Esophagus (tissue), 2 donors: ENCODE measurements around the gene SPAG4. TPM values are rescaled to one million over a fixed set of nuclear protein-coding genes. Genes with fewer than 3 reads are reported as not detected.

ENCODE experiments used
- H3K27ac ChIP-seq, 2 donors: one replicate each; pipeline ENCODE4 v1.5.1; 2013; ENCODE audit warnings: low read depth in 2 of 2, mild to moderate bottlenecking in 2 of 2, inconsistent platforms in 1 of 2, low read length in 1 of 2, moderate library complexity in 1 of 2
- H3K27me3 ChIP-seq, 2 donors: one replicate each; pipeline ENCODE4 v1.6.1; 2013; ENCODE audit warnings: low read length in 2 of 2, control low read depth in 1 of 2, mild to moderate bottlenecking in 1 of 2; ENCODE audit not compliant: insufficient read depth in 2 of 2, control insufficient read depth in 1 of 2
- H3K36me3 ChIP-seq, 2 donors: one replicate each; pipeline ENCODE4 v1.6.1; 2013; ENCODE audit warnings: low read length in 1 of 2; ENCODE audit not compliant: control insufficient read depth in 2 of 2, insufficient read depth in 2 of 2
- H3K4me1 ChIP-seq, 2 donors: one replicate each; pipeline ENCODE4 v1.6.1; 2013; ENCODE audit warnings: low read length in 1 of 2; ENCODE audit not compliant: control insufficient read depth in 2 of 2, insufficient read depth in 2 of 2
- H3K4me3 ChIP-seq, 2 donors: one replicate each; pipeline ENCODE4 v1.5.1; 2013; ENCODE audit warnings: low read length in 2 of 2, mild to moderate bottlenecking in 2 of 2, low read depth in 1 of 2, moderate library complexity in 1 of 2
- H3K9me3 ChIP-seq, 2 donors: one replicate each; pipeline ENCODE4 v1.6.1; 2013; ENCODE audit warnings: mild to moderate bottlenecking in 2 of 2, low read depth in 1 of 2, low read length in 1 of 2, moderate library complexity in 1 of 2; ENCODE audit not compliant: control insufficient read depth in 2 of 2, insufficient read depth in 1 of 2
- WGBS, 2 donors: extraction: QIAGEN DNeasy Blood & Tissue Kit; methylation state at CpG; one replicate each; pipeline ENCODE4 v1.1.7; 2013; 5-methylcytosine and 5-hydroxymethylcytosine counted together
- polyA plus RNA-seq, 2 donors: library from polyadenylated mRNA; stranded (reverse); fragments of 200-250 nt; gene quantifications; one replicate each; pipeline ENCODE4 v1.2.3, GENCODE V29; 2013
- donor health status: healthy with polysubstance abuse.
- donor health status: Bipolar disorder and iron deficiency.

Gene SPAG4
- polyA plus RNA-seq, 2 donors, result 1.6 to 3.8 TPM

DNA sequence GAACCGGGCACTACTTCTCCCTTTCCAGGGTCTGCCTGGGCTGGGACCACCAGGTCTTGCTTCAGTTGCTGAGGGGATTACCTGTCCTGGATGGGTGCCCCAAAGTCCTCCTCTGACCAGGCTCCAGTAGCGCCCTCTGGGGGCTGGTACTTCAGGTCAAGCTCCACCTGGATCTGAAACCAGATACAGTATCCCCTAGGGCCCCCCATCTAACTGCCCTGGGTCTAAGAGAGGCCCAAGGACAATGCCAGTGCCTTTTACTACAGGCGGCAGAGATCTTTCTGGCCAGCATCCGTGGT is 11.2 kb upstream of the SPAG4 start:
- H3K27ac ChIP-seq, result no peak overlapping the region
- no peak overlapping the region for H3K4me3 ChIP-seq
- H3K36me3 ChIP-seq, result no peaks in the 10 kb centered on the region
- WGBS, 2 donors, result 46 to 55% methylated on average over 4 of the region's 4 CpGs
- H3K9me3 ChIP-seq, result no peaks in the 10 kb centered on the region
- H3K4me1 ChIP-seq, result peaks cover 0 to 18% of the 10 kb centered on the region in 2 donors
- peaks cover 0 to 6% of the 10 kb centered on the region in 2 donors for H3K27me3 ChIP-seq

DNA sequence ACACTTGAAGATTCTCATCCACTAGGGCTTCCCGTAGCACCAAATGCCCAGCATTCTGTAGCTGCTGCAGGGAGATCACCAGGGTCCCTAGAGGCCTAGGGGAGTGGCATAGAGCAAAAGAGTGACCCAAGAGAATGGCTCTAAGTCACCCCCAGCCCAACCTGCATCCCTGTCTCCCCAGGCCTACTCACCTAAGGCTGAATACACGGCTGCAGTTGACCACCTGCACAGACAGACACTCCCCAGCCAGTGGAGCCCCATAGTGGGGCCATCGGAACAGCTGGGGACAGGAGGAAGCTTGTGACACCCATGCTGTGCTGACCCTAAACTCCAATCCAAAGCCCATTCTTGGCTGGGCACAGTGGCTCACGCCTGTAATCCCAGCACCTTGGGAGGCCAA is 9.5 kb upstream of the SPAG4 start:
- H3K27me3 ChIP-seq, result no peaks in the 10 kb centered on the region
- H3K4me3 ChIP-seq, result no peak overlapping the region
- H3K27ac ChIP-seq, result no peak overlapping the region
- H3K9me3 ChIP-seq, result no peaks in the 10 kb centered on the region
- 85 to 90% methylated on average over 4 of the region's 4 CpGs for WGBS, 2 donors
- H3K4me1 ChIP-seq, result peaks cover 0 to 13% of the 10 kb centered on the region in 2 donors
- H3K36me3 ChIP-seq, result no peaks in the 10 kb centered on the region

DNA sequence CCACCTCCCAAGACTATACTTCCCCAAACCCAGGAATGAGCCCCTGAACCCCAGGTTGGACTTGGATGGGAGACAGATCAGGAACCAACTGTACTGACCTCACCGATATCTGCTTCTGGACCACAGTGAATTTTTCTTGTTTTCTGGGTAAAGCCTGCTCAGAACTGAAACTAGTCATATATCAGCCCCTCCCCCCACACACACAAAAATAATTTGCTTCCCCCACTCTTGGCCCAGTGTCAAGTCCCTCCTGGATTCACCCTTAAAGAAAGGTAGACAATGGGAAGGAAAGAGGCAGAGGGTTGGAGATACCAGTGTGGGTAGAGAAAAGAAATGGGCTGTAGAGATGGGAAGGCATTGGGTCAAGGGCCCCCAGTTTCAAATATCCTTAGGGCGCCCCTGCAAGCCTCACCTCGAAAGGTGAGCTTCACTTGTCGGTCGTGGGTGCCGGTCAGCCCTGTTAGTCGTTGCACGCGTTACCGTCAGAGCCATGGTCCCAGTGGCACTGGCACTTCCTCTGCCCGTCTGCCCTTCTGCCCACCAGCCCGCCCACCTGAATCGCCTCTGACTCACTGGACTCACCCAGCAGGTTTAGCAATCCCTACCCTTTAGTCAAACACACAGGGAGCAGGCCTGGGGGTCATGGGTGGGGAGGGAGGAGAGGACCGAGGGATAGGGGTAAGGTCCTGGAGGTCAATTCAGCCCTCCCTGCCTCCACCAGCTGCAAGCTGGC is 8.5 kb upstream of the SPAG4 start:
- Histone ChIP-seq H3K36me3 (no peaks in the 10 kb centered on the region), H3K27me3 (no peaks in the 10 kb centered on the region), H3K4me3 (no peak overlapping the region), H3K27ac (no peak overlapping the region), H3K4me1 (peaks cover 0 to 7% of the 10 kb centered on the region in 2 donors), H3K9me3 (no peaks in the 10 kb centered on the region)
- WGBS, 2 donors, result 64 to 71% methylated on average over 14 of the region's 14 CpGs

DNA sequence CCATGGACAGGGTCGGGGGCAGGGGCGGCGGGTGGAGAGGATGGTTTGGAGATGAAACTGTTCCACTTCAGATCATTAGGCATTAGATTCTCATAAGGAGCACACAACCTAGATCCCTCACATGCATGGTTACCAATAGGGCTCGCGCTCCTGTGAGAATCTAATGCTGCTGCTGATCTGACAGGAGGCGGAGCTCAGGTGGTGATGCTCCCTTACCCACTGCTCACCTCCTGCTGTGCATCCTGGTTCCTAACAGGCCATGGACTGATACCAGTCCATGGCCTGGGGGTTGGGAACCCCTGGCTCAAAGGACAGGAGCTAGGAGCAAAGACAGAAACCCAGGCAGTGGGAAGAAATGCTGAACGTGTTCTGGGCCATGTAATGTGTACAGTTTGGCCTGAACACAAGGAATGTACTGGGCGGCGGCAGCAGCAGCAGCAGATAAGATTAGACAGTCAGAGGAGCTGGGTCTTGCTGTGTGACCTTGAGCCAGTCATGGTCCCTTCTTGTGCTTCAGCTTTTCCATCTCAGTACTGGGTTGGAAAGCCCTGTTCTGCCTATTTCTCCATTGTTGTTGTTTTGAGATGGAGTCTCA is 4.7 kb upstream of the SPAG4 start:
- no peaks in the 10 kb centered on the region for H3K9me3 ChIP-seq
- no peaks in the 10 kb centered on the region for H3K27me3 ChIP-seq
- no peaks in the 10 kb centered on the region for H3K36me3 ChIP-seq
- no peak overlapping the region for H3K4me3 ChIP-seq
- no peak overlapping the region for H3K27ac ChIP-seq
- WGBS, 2 donors, result 82 to 92% methylated on average over 9 of the region's 9 CpGs
- peaks cover 0 to 9% of the 10 kb centered on the region in 2 donors for H3K4me1 ChIP-seq

DNA sequence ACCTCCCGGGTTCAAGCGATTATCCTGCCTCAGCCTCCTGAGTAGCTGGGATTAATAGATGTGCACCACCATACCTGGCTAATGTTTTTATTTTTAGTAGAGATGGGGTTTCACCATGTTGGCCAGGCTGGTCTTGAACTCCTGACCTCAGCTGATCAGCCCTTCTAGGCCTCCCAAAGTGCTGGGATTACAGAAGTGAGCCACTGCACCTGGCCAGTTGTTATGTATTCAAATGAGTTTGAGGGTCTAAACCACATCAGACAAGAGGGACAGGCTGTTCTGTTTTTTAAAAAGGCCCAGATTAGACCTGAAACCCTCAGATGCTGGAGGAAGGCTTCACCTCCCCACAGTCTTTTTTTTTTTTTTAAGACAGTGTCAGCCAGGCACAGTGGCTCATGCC is 4.1 kb upstream of the SPAG4 start:
- peaks cover 0 to 9% of the 10 kb centered on the region in 2 donors for H3K4me1 ChIP-seq
- H3K9me3 ChIP-seq, result no peaks in the 10 kb centered on the region
- no peak overlapping the region for H3K27ac ChIP-seq
- 94 to 98% methylated on average over 2 of the region's 2 CpGs for WGBS, 2 donors
- no peaks in the 10 kb centered on the region for H3K27me3 ChIP-seq
- H3K4me3 ChIP-seq, result no peak overlapping the region
- H3K36me3 ChIP-seq, result no peaks in the 10 kb centered on the region

DNA sequence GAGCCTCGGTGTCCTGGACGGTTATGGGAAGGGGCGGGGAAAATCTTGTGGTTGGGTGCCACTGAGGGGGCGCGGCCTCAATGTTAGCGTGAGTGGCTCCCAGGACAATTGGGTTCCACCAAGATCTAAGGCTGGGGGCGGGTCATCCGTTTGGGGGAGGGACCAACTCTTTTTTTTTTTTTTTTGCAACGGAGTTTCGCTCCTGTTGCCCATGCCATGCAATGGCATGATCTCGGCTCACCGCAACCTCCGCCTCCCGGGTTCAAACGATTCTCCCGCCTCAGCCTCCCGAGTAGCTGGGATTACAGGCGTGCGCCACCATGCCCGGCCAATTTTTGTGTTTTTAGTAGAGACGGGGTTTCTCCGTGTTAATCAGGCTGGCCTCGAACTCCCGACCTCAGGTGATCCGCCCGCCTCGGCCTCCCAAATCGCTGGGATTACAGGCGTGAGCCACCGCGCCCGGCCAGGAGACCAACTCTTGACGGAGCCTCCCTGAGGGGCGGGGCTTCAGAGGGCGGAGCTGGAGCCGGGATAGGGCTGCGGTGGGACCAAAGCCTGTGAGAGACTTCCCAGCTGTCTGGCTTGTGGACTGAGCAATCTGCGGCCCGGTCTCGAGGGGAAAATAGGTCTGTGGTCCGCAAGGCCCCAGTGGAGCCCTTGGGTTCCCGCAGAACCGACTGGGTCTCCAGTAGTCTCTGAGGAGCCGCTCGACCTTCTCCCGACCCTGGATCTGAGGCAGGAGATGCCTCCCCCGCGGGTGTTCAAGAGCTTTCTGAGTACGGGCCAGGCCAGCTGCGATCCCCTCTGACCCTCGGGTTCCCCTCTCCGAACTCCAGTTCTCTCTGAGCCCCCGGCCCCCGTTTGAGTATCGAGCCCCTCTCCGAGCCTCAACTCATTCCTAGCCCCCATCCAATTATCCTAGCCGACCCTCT is 1.1 kb downstream of the SPAG4 start:
- peaks cover 0 to 3% of the 10 kb centered on the region in 2 donors for H3K36me3 ChIP-seq
- H3K27ac ChIP-seq, result peak overlapping the region; percentile 53 to 77
- H3K27me3 ChIP-seq, result no peaks in the 10 kb centered on the region
- H3K4me3 ChIP-seq, result peak overlapping the region; percentile 23 to 34
- no peaks in the 10 kb centered on the region for H3K9me3 ChIP-seq
- H3K4me1 ChIP-seq, result peaks cover 7 to 9% of the 10 kb centered on the region in 2 donors
- WGBS, 2 donors, result 5 to 6% methylated on average over 53 to 57 of the region's 57 CpGs

DNA sequence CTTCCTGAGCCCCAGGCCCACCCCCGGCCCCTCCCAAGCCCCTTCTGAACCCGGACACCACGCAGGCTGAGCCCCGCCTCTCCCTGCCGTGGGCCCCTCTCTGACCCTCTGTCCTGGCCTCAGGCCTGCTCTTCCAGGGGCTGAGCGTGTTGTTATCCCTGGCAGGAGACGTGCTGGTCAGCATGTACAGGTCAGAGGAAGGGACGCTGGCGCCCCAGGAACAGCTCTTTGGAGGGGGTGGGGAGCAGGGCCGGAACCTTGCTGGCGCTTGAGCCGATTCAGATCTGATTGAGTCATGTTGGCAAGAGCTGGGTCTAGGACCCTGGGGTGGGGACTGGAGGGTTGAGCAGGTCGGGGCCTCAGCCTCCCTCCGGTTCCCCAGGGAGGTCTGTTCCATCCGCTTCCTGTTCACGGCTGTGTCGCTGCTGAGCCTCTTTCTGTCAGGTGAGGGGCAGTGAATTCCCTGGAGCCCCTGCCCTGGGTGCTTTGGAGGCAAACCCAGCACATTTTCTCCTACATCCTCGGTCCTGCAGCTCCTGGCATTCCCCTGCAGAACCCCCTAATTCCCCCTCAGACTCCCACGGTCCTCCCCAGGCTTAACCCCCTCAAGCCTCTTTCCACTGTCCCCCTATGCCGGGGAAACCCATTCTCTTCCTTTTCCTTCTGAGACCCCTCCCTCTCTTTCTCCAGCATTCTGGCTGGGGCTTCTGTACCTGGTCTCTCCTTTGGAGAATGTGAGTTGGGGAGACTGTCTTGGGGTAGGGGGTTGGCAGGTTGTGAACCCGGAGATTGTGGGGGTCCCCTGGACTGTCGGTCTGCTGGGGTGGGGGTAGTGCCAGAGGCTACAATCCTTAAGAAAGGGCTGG is 2.0 kb downstream of the SPAG4 start:
- peak overlapping the region; percentile 53 to 77 for H3K27ac ChIP-seq
- H3K9me3 ChIP-seq, result no peaks in the 10 kb centered on the region
- peaks cover 7 to 9% of the 10 kb centered on the region in 2 donors for H3K4me1 ChIP-seq
- H3K27me3 ChIP-seq, result no peaks in the 10 kb centered on the region
- WGBS, 2 donors, result 9 to 10% methylated on average over 22 of the region's 22 CpGs
- peak overlapping the region; percentile 27 to 45 for H3K4me3 ChIP-seq
- H3K36me3 ChIP-seq, result peaks cover 0 to 3% of the 10 kb centered on the region in 2 donors

DNA sequence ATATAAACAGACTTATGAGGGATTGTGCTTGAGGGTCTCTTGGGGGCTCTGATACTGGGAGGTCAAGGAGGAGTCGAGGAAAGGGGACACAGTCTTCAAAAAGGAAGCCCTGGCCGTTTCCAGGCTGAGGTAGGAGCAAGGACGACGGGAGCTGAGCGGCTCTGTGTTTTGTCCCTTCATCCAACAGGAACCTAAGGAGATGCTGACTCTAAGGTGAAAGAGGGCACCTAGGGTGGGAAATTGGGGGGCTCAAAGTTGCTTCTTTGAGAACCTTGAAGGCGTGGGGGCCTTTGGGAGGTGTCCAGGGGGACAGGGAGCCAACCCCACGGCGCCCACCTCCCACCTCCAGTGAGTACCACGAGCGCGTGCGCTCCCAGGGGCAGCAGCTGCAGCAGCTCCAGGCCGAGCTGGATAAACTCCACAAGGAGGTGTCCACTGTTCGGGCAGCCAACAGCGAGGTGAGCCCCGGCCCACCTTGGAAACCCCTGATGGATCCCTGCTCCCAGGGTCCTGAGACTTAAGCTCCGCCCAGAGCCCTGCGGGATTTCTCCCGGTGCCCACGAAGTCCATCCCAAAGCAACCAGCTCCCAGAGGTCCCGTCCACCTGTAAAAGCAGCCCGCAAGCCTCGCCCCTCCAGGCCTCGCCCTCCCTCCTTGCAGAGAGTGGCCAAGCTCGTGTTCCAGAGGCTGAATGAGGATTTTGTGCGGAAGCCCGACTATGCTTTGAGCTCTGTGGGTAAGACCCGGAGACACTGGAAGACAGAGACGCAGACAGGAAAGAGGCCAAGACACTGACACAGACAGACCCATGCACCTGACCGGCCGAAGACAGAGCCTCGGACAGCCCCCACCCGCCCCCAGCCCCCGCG is 2.9 kb downstream of the SPAG4 start:
- peak overlapping the region; percentile 38 to 45 for H3K4me3 ChIP-seq
- 7 to 8% methylated on average over 35 of the region's 35 CpGs for WGBS, 2 donors
- H3K4me1 ChIP-seq, result peaks cover 7 to 9% of the 10 kb centered on the region in 2 donors
- H3K27ac ChIP-seq, result peak overlapping the region in 1 of 2 donors; percentile 18
- H3K27me3 ChIP-seq, result no peaks in the 10 kb centered on the region
- H3K36me3 ChIP-seq, result peaks cover 0 to 3% of the 10 kb centered on the region in 2 donors
- H3K9me3 ChIP-seq, result no peaks in the 10 kb centered on the region
